WTC11 (cell line): ENCODE results near the gene HORMAD1. TPM values are rescaled to one million over a fixed set of nuclear protein-coding genes. Genes with fewer than 3 reads are reported as not detected.

Experiments used
- ATAC-seq: fragments of 200-7000 bp; cut with Tn5 transposase; 2 replicates; pipeline ENCODE4 v1.10.0; 2021; ENCODE audit warnings: mild to moderate bottlenecking, moderate library complexity
- CTCF ChIA-PET: fragments of 300-600 bp; sonication (Branson Sonifier 250); formaldehyde crosslinking; loops from one replicate; lab custom pipeline; 2021; ENCODE audit warnings: antibody characterized with exemption; lab: Charles Lee
- POLR2A ChIA-PET: fragments of 350-600 bp; sonication (Branson Sonifier 250); formaldehyde crosslinking; loops from one replicate; lab custom pipeline; 2021; ENCODE audit warnings: antibody characterized with exemption; lab: Charles Lee
- DNase-seq: peaks from one replicate; pipeline ENCODE4 v3.0.0; 2021; ENCODE audit warnings: low spot score
- H3K27ac Mint-ChIP-seq: 2 replicates; pipeline ENCODE4 v1.8.0; 2021; ENCODE audit warnings: mixed read lengths
- H3K27me3 Mint-ChIP-seq: 2 replicates; pipeline ENCODE4 v1.8.0; 2021; ENCODE audit warnings: low read depth, mild to moderate bottlenecking, moderate library complexity, mixed read lengths
- H3K36me3 Mint-ChIP-seq: 2 replicates; pipeline ENCODE4 v1.8.0; 2021; ENCODE audit warnings: mixed read lengths
- H3K4me1 Mint-ChIP-seq: 2 replicates; pipeline ENCODE4 v1.8.0; 2022; ENCODE audit warnings: mixed read lengths
- H3K4me3 Mint-ChIP-seq: 2 replicates; pipeline ENCODE4 v1.8.0; 2021; ENCODE audit warnings: mild to moderate bottlenecking, moderate library complexity, mixed read lengths
- H3K9me3 Mint-ChIP-seq: 2 replicates; pipeline ENCODE4 v1.8.0; 2021; ENCODE audit warnings: mixed read lengths
- E2F1 ChIP-seq: sonication (generic); formaldehyde crosslinking; IDR thresholded peaks from 2 replicates; pipeline ENCODE4 v1.8.0; 2022; ENCODE audit warnings: mild to moderate bottlenecking, missing genetic modification reagents
- ELF4 ChIP-seq: sonication (generic); formaldehyde crosslinking; IDR thresholded peaks from 2 replicates; pipeline ENCODE4 v1.8.1; 2022; ENCODE audit warnings: low read depth, mild to moderate bottlenecking, moderate library complexity, missing genetic modification reagents
- FOXP1 ChIP-seq: sonication (generic); formaldehyde crosslinking; IDR thresholded peaks from 2 replicates; pipeline ENCODE4 v1.8.0; 2022; ENCODE audit warnings: missing genetic modification reagents, mild to moderate bottlenecking, moderate library complexity, borderline replicate concordance
- PREB ChIP-seq: sonication (generic); formaldehyde crosslinking; IDR thresholded peaks from 2 replicates; pipeline ENCODE4 v1.8.1; 2022; ENCODE audit warnings: mild to moderate bottlenecking, missing genetic modification reagents, moderate library complexity, borderline replicate concordance
- TEAD4 ChIP-seq: sonication (generic); formaldehyde crosslinking; IDR thresholded peaks from 2 replicates; pipeline ENCODE4 v1.8.0; 2022; ENCODE audit warnings: mild to moderate bottlenecking, missing genetic modification reagents
- USF2 ChIP-seq: sonication (generic); formaldehyde crosslinking; IDR thresholded peaks from 2 replicates; pipeline ENCODE4 v1.8.1; 2023; ENCODE audit warnings: mild to moderate bottlenecking, missing genetic modification reagents, moderate library complexity
- ZNF263 ChIP-seq: sonication (generic); formaldehyde crosslinking; IDR thresholded peaks from 2 replicates; pipeline ENCODE4 v1.8.1; 2022; ENCODE audit warnings: low read depth, mild to moderate bottlenecking, moderate library complexity, missing genetic modification reagents
- ZNF281 ChIP-seq: sonication (generic); formaldehyde crosslinking; IDR thresholded peaks from 2 replicates; pipeline ENCODE4 v1.8.0; 2023; ENCODE audit warnings: mild to moderate bottlenecking, missing genetic modification reagents
- ZNF425 ChIP-seq: fragments of 250-450 bp; sonication (Bioruptor Pico); conservative IDR thresholded peaks from 2 replicates; pipeline ENCODE4 v1.9.0; 2021; ENCODE audit warnings: mild to moderate bottlenecking
- ZNF512 ChIP-seq: sonication (generic); formaldehyde crosslinking; IDR thresholded peaks from 2 replicates; pipeline ENCODE4 v1.8.1; 2022; ENCODE audit warnings: missing genetic modification reagents, borderline replicate concordance
- total RNA-seq: library from RNA; stranded (reverse); gene quantifications from 3 replicates; pipeline ENCODE4 v1.2.3, GENCODE V29; 2021
- TF ChIP-seq, protein P1 (sequence below): fragments of 250-450 bp; sonication (Bioruptor Pico); IDR thresholded peaks from 2 replicates; pipeline ENCODE4 v1.9.0; 2021; ENCODE audit warnings: mild to moderate bottlenecking
- TF ChIP-seq, protein P2 (sequence below): sonication (generic); formaldehyde crosslinking; IDR thresholded peaks from 2 replicates; pipeline ENCODE4 v1.8.0; 2022; ENCODE audit warnings: mild to moderate bottlenecking, missing genetic modification reagents
- TF ChIP-seq, protein P3 (sequence below): sonication (generic); formaldehyde crosslinking; IDR thresholded peaks from 2 replicates; pipeline ENCODE4 v1.8.1; 2022; ENCODE audit warnings: low read depth, missing genetic modification reagents, borderline replicate concordance

Gene HORMAD1
- total RNA-seq, 1 experiment from 2014 or later, result not detected

DNA sequence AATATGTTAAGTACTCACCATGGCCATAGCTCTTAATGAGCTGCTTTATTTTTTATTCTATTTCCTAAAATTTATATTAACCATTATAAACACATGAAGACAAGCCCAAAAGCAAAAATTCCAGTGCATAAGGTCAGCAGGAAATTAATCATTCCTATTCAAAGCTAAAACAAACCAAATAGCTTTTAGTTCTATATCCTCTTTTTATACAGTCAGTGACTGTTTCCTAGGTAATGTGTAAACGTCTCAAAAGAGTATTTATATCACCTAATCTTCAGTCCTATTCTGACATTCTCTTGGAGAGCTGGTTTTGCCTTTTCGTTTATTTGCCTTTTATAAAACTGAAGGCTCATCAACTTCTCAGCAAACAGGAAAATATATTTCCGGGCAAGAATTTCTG, 28.0 kb downstream of the HORMAD1 start:
- no peak for ATAC-seq
- DNase-seq, result no peak

DNA sequence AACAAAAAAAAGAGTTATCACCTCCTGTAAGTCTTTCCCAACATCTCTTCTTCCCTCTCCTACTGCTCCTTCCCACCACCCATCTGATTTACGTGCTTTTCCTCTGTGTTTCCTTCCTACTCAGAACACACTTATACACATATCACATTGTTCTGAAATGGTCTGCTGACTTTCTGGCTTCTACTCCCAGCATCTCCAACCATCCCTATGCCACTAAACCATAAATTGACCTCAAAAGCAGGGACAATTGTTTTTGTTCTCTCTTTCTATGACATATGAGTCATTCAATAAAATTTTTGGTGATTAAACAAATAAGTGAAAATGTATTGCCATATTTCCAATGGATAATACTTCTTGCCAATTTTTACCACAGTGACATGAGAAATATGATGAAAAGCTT, 31.9 kb downstream of the HORMAD1 start:
- TF ChIP-seq ZNF425 (CRISPR knock-in tag), result no peak
- TF ChIP-seq FOXP1 (CRISPR knock-in tag), result no peak
- TF ChIP-seq ELF4, result no peak
- TF ChIP-seq ZNF263 (CRISPR knock-in tag), result no peak
- no peak for TF ChIP-seq ZNF281 (CRISPR knock-in tag)
- TF ChIP-seq USF2 (CRISPR knock-in tag), result no peak
- TF ChIP-seq ZNF512 (CRISPR knock-in tag), result no peak
- TF ChIP-seq PREB (CRISPR knock-in tag), result no peak
- no peak for TF ChIP-seq E2F1 (CRISPR knock-in tag)
- TF ChIP-seq, protein P1, sequence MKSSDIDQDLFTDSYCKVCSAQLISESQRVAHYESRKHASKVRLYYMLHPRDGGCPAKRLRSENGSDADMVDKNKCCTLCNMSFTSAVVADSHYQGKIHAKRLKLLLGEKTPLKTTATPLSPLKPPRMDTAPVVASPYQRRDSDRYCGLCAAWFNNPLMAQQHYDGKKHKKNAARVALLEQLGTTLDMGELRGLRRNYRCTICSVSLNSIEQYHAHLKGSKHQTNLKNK, result no peak
- TF ChIP-seq TEAD4 (CRISPR knock-in tag), result no peak
- no peak for ATAC-seq
- no peak for DNase-seq
- CTCF ChIA-PET, result no interaction called here
- POLR2A ChIA-PET, result interaction anchor here (0.6 kb wide), 1 partner anchor 233 kb away, joined by 3 read pairs; no protein-coding TSS in a partner anchor
- no peaks in the 10 kb centered on the region for H3K9me3 Mint-ChIP-seq
- peaks cover 8% of the 10 kb centered on the region for H3K4me1 Mint-ChIP-seq
- peak overlapping the region; percentile 46; the same call in 1 of the 2 replicates for H3K27ac Mint-ChIP-seq
- no peak overlapping the region for H3K4me3 Mint-ChIP-seq
- no peaks in the 10 kb centered on the region for H3K27me3 Mint-ChIP-seq
- peaks cover 47% of the 10 kb centered on the region for H3K36me3 Mint-ChIP-seq

More for the DNA sequence above, 28.0 kb downstream of the HORMAD1 start:
- ChIA-PET CTCF (interaction anchor here (1.6 kb wide), 1 partner anchor 121 kb away, joined by 4 read pairs; no protein-coding TSS in a partner anchor), POLR2A (no interaction called here)
- TF ChIP-seq, protein P2, sequence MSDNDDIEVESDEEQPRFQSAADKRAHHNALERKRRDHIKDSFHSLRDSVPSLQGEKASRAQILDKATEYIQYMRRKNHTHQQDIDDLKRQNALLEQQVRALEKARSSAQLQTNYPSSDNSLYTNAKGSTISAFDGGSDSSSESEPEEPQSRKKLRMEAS (CRISPR knock-in tag), result no peak
- TF ChIP-seq, protein P3, sequence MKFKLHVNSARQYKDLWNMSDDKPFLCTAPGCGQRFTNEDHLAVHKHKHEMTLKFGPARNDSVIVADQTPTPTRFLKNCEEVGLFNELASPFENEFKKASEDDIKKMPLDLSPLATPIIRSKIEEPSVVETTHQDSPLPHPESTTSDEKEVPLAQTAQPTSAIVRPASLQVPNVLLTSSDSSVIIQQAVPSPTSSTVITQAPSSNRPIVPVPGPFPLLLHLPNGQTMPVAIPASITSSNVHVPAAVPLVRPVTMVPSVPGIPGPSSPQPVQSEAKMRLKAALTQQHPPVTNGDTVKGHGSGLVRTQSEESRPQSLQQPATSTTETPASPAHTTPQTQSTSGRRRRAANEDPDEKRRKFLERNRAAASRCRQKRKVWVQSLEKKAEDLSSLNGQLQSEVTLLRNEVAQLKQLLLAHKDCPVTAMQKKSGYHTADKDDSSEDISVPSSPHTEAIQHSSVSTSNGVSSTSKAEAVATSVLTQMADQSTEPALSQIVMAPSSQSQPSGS (CRISPR knock-in tag), result no peak
- TF ChIP-seq, protein P1, result no peak
- TF ChIP-seq, all 79 proteins: peak for 0
- Mint-ChIP-seq H3K36me3 (peaks cover 54% of the 10 kb centered on the region), H3K27me3 (no peaks in the 10 kb centered on the region), H3K4me3 (no peak overlapping the region), H3K4me1 (peaks cover 8% of the 10 kb centered on the region), H3K9me3 (no peaks in the 10 kb centered on the region), H3K27ac (no peak overlapping the region)
